Right cardiac atrium (tissue), 5 donors: ENCODE measurements around the gene LPO. TPM values are rescaled to one million over a fixed set of nuclear protein-coding genes. Genes with fewer than 3 reads are reported as not detected.

Experiments
- ATAC-seq, 2 donors: fragments of 200-7000 bp; cut with Tn5 transposase; one replicate each; pipeline versions ENCODE4 v1.8.0 to v1.9.1; 2020; ENCODE audit warnings: moderate library complexity in 2 of 2, mild to moderate bottlenecking in 1 of 2
- DNase-seq, 3 donors: peaks; one replicate each; pipeline ENCODE4 v3.0.0-alpha.2; 2020
- H3K27ac ChIP-seq: one replicate; pipeline ENCODE4 v1.5.1; 2013; ENCODE audit warnings: mild to moderate bottlenecking, low read length, control low read depth, moderate library complexity
- H3K27me3 ChIP-seq: one replicate; pipeline ENCODE4 v1.6.1; 2013; ENCODE audit not compliant: control insufficient read depth, insufficient read depth
- H3K4me1 ChIP-seq: one replicate; pipeline ENCODE4 v1.6.1; 2013; ENCODE audit warnings: low read length; ENCODE audit not compliant: control insufficient read depth, insufficient read depth
- H3K4me3 ChIP-seq: one replicate; pipeline ENCODE4 v1.5.1; 2013; ENCODE audit warnings: low read length, control low read depth
- H3K9me3 ChIP-seq: one replicate; pipeline ENCODE4 v1.6.1; 2013; ENCODE audit warnings: low read length; ENCODE audit not compliant: control insufficient read depth
- WGBS: extraction: QIAGEN DNeasy Blood & Tissue Kit; methylation state at CpG from one replicate; pipeline ENCODE4 v1.1.7; 2013; 5-methylcytosine and 5-hydroxymethylcytosine counted together
- intact Hi-C, 4 donors: fragments of 100-400 bp; cut with DNase I; formaldehyde crosslinking; loops; one replicate each; pipeline versions ENCODE4 v1.11.0 to v1.14.0; 2022 to 2023
- polyA plus RNA-seq: library from polyadenylated mRNA; stranded (reverse); fragments of 200-250 nt; gene quantifications from one replicate; pipeline ENCODE4 v1.2.3, GENCODE V29; 2013
- total RNA-seq, 4 donors: library from RNA; stranded (reverse); fragmentation: NEBNext Ultra II Directional; extraction: Animal tissue kit (Norgen Biotek cat#: 25700); gene quantifications; one replicate each; pipeline ENCODE4 v1.2.1, GENCODE V29; 2021
- donor health status: healthy with polysubstance abuse.
- donor health status: DM: no; HTN: yes; CAD: no.
- donor health status: DM: no; HTN: no; CAD: no.
- donor health status: DM: no; HTN: yes; CAD: no; lungs with severe emphysema.
- donor health status: DM: yes; HTN: yes; CAD: no.

Gene LPO
- total and polyA plus RNA-seq, 5 donors = 0.29 TPM; not detected in 4

DNA sequence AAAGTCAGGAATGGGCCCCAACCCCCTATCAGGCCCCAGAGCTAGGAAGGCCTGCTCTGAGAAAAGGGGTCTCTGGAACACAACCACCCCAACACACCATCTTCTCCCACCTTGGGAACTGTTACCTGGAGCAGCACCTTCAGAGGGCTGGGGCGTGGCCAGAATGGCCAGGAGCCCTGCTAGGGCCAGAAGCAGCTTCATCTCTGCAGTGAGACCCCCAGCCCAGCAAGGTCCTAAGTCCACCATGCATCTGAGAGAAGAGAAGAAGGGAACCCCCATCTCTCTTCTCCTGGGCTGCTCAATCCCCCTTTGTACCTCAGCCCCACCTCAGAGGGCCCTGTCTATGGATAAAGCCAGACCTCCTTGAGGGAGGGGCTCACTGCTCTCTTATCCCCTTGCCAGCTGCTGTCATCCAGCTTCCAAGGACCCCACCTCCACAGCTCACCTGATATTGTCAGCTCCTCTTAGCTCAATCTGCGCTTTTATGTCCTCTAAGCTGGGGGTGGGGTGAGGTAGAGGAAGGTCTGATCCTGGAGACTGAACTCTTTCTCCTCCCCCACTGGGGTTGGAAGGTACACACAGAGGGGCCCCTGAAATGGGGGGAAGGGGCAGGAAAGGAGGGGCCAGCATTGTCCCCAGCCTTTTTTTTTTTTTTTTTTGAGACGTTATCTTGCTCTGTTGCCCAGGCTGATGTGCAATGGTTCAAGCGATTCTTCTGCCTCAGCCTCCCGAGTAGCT, 42.3 kb downstream of the LPO start, which contains the start of gene MPO:
MPO (minus strand) TSS at position 456 of the 738 bp plus-strand sequence; CDS start at position 279, 177 bp downstream.
- Histone ChIP-seq H3K4me3 (no peak within 1 kb of the TSS), H3K27me3 (no peaks in the 10 kb centered on the region)
- no peak for DNase-seq

DNA sequence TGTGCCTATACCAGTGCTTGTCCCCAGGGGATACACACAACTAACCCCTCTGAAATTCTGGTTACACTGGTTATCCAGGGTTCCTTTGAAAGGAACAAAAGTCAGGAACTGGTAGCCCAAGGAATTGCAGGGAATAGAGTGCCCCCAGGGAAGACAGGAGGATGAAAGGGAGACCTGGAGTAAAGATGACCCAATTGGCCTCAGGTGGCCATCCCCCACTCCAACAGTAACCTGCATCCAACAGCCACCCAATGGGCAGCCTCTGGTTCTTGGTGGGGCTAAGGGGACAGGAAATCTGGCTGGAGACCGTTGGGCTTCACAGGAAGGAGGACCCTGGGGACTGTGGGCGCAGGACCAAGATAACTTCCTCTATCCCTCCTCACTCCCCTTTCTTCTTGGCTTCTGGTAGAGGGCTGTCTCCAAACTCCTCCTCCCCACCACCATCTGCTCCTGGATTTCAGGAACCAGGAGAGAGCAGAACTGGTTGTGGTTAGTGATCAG, 43.2 kb downstream of the LPO start:
- 24% methylated on average over 2 of the region's 2 CpGs for WGBS
- Histone ChIP-seq H3K27ac (no peak overlapping the region), H3K4me3 (no peak overlapping the region), H3K9me3 (no peaks in the 10 kb centered on the region), H3K4me1 (no peaks in the 10 kb centered on the region), H3K27me3 (no peaks in the 10 kb centered on the region)
- intact Hi-C loops = no loop called here
- DNase-seq (no peak), ATAC-seq (no peak)

More for the DNA sequence above, 42.3 kb downstream of the LPO start, which contains the start of gene MPO:
- no peaks in the 10 kb centered on the region for H3K4me1 ChIP-seq
- no peak within 1 kb of the TSS for H3K27ac ChIP-seq
- intact Hi-C loops = no loop called here
- 85% methylated on average over 5 of the region's 5 CpGs for WGBS
- ATAC-seq = no peak
- H3K9me3 ChIP-seq = no peaks in the 10 kb centered on the region

- intact Hi-C loops = no loop called here
- WGBS = 85% methylated on average over 6 of the region's 6 CpGs
- no peak overlapping the region for H3K4me3 ChIP-seq
- no peaks in the 10 kb centered on the region for H3K27me3 ChIP-seq
- H3K4me1 ChIP-seq = no peaks in the 10 kb centered on the region
- H3K9me3 ChIP-seq = no peaks in the 10 kb centered on the region
- H3K27ac ChIP-seq = no peak overlapping the region
- no peak for DNase-seq
- ATAC-seq = no peak
These were observed 44.1 kb downstream of the LPO start for GRCh38 chr17:58282442-58282841.

DNA sequence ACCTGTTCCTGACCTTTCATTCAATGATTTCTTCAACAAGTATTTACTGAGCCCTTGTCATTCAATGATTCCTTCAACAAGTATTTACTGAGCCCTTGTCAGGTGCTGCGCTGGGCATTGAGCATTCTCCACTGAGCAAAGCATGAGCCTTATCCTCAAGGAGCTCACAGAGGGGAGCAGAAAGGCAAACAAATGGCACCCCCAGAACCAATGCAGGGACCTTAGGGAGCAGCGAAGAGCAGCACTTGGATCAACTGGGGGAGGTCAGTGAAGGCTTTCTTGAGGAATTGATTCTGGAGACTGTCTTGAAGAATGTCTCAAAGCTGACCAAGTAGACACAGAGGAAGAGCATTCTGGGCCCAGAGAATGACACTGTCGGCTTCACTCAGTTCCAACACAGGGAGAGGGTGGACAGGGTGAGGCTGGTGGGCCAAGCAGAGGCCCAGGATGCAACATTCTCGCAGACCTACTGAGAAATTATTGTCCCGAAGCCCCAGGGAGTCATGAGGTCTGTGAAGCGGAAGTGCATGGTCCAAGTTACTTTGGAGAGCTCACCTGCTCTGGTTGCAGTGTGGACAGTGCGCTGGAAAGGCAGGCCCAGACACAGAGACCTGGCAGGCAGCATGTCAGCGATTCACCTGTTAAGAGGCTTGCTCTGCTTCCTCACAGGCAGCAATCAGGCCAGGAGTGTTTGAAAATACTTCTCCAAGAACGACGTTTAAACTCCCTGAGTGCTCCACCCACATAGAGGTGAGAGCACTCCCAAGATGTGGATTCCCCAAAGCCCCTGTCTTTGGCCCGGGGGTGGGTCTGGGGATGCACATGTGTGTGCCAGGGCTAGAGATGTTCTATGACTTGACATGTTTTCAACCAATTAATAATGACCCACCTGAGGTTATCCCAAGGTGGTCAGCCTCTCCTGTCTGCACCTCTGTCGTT, 45.6 kb downstream of the LPO start:
- WGBS = 66% methylated on average over 12 of the region's 12 CpGs
- Histone ChIP-seq H3K4me3 (no peak overlapping the region), H3K9me3 (no peaks in the 10 kb centered on the region), H3K27me3 (no peaks in the 10 kb centered on the region), H3K27ac (no peak overlapping the region), H3K4me1 (no peaks in the 10 kb centered on the region)
- intact Hi-C loops = no loop called here
- no peak for DNase-seq
- ATAC-seq = no peak

- DNase-seq = no peak
- Histone ChIP-seq H3K9me3 (no peaks in the 10 kb centered on the region), H3K4me3 (no peak overlapping the region), H3K27me3 (no peaks in the 10 kb centered on the region), H3K4me1 (no peaks in the 10 kb centered on the region), H3K27ac (no peak overlapping the region)
- ATAC-seq = no peak
- WGBS = 37% methylated on average over 6 of the region's 6 CpGs
- intact Hi-C loops = no loop called here
These were observed 46.4 kb downstream of the LPO start for GRCh38 chr17:58284613-58285421.

DNA sequence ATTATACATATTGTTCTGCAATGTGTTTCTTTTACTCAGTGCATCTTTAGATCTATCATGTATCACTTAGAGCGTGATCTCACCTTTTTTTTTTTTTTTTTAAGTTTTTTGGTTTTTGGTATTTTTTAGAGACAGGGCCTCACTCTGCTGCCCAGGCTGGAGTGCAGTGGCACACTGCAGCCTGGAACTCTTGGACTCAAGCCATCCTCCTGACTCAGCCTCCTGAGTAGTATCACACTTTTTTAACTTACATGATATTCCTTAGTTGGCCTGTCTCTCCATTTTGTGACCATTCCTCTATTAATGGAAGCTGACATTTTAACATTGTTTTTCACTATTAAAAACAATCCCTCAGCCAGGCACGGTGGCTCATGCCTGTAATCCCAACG, 47.0 kb downstream of the LPO start:
- H3K4me3 ChIP-seq = no peak overlapping the region
- no peaks in the 10 kb centered on the region for H3K9me3 ChIP-seq
- no peak for DNase-seq
- H3K27ac ChIP-seq = no peak overlapping the region
- H3K4me1 ChIP-seq = no peaks in the 10 kb centered on the region
- intact Hi-C loops = no loop called here
- H3K27me3 ChIP-seq = no peaks in the 10 kb centered on the region
- no peak for ATAC-seq
- 91% methylated on average over 3 of the region's 3 CpGs for WGBS

DNA sequence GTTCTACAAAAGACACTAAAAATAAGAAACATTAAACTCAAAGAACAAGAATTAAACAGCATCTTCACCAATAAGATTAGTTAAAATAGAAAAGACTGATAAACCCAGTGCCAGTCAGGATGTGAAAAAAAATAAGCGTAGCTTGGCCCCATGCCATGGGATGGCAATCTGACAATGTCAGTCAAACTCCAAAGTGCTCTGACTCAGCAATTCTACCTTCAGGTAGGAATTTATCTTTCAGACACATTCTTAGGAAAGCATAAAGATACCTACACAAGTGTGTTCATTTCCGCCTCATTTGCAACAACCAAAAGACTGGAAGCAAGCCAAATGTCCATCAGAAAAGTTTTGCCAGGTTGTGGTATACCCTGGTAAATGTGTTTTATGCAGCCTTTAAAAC, 51.5 kb downstream of the LPO start:
- Histone ChIP-seq H3K4me3 (no peak overlapping the region), H3K9me3 (no peaks in the 10 kb centered on the region), H3K27ac (no peak overlapping the region), H3K27me3 (no peaks in the 10 kb centered on the region), H3K4me1 (no peaks in the 10 kb centered on the region)
- WGBS = 28% methylated on average over 2 of the region's 2 CpGs
- intact Hi-C loops = no loop called here
- DNase-seq = no peak
- no peak for ATAC-seq

DNA sequence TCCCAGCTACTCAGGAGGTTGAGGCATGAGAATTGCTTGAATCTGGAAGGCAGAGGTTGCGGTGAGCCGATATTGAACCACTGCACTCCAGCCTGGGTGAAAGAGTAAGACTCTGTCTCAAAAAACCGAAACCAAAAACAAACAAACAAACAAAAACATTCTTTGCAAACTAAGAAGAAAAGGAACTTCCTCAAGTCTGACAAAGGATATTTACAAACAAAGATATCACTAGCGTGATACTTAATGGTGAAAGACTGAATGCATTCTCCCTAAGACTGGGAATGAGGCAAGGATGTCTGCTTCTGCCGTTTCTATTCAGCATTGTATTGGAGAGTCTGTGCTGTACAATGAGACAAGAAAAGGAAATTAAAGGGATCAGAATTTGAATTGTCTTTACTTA, 52.9 kb downstream of the LPO start:
- H3K4me1 ChIP-seq = no peaks in the 10 kb centered on the region
- no peaks in the 10 kb centered on the region for H3K9me3 ChIP-seq
- 78% methylated on average over 5 of the region's 5 CpGs for WGBS
- DNase-seq = no peak
- no peak for ATAC-seq
- no peaks in the 10 kb centered on the region for H3K27me3 ChIP-seq
- no peak overlapping the region for H3K4me3 ChIP-seq
- intact Hi-C loops = no loop called here
- H3K27ac ChIP-seq = no peak overlapping the region

GRCh38 chr17:58294034-58294433, 55.6 kb downstream of the LPO start:
- H3K27me3 ChIP-seq = no peaks in the 10 kb centered on the region
- no peak overlapping the region for H3K4me3 ChIP-seq
- H3K27ac ChIP-seq = no peak overlapping the region
- H3K4me1 ChIP-seq = no peaks in the 10 kb centered on the region
- DNase-seq (no peak), ATAC-seq (no peak)
- WGBS = 92% methylated on average over 1 of the region's 1 CpG
- no peaks in the 10 kb centered on the region for H3K9me3 ChIP-seq
- intact Hi-C loops = no loop called here

DNA sequence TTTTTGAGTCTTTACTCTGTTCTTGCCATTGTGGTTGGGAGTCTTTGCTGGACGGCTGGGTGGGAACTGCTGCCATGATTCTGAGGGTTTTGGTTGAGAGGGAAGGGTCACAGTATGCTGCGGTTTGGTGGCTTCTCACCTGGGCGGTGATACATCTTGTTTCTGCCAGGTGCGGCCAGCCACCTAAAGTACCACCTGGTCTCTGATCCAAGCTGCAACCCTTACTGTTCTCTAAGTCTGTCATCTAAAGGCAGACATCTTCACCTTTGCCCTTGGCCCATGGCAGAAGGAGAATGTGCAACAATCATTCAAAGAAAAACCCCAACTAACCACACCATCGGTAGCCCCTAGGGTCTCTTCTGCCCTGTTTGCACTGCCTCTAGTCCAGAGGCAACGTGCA, 62.0 kb downstream of the LPO start:
- ATAC-seq (no peak), DNase-seq (no peak)
- Histone ChIP-seq H3K27ac (no peak overlapping the region), H3K9me3 (no peaks in the 10 kb centered on the region), H3K4me3 (no peak overlapping the region), H3K4me1 (no peaks in the 10 kb centered on the region), H3K27me3 (no peaks in the 10 kb centered on the region)
- intact Hi-C loops = loop anchor here in 1 of 4 donors (10.0 kb wide), 1 partner anchor 144 kb away; no protein-coding TSS in a partner anchor
- 81% methylated on average over 6 of the region's 6 CpGs for WGBS
